Lung (tissue), 12 donors: ENCODE results near the gene KANSL3. TPM values are rescaled to one million over a fixed set of nuclear protein-coding genes. Genes with fewer than 3 reads are reported as not detected.
A peak's percentile ranks its signal among the peaks of the same experiment; 100 is the strongest.

Source experiments
- ATAC-seq: fragments of 200-7000 bp; cut with Tn5 transposase; one replicate; pipeline ENCODE4 v1.9.1; 2020; ENCODE audit warnings: moderate number of reproducible peaks; ENCODE audit not compliant: insufficient read depth, low FRiP score
- DNase-seq, 3 donors: peaks; one replicate each; pipeline ENCODE4 v3.0.0-alpha.2; 2013 to 2017
- H3K27ac ChIP-seq, 2 donors: one replicate each; pipeline ENCODE4 v1.5.1; 2013; ENCODE audit warnings: mild to moderate bottlenecking in 2 of 2, moderate library complexity in 2 of 2, control low read depth in 1 of 2, inconsistent platforms in 1 of 2, low read depth in 1 of 2, low read length in 1 of 2
- H3K27me3 ChIP-seq, 3 donors: one replicate each; pipeline ENCODE4 v1.5.1; 2013; ENCODE audit warnings: low read length in 2 of 3; ENCODE audit not compliant: control insufficient read depth in 3 of 3, insufficient read depth in 3 of 3
- H3K36me3 ChIP-seq, 4 donors: one replicate each; pipeline ENCODE4 v1.5.1; 2013; ENCODE audit warnings: low read length in 4 of 4, mild to moderate bottlenecking in 1 of 4, moderate library complexity in 1 of 4; ENCODE audit not compliant: control insufficient read depth in 4 of 4, insufficient read depth in 4 of 4
- H3K4me1 ChIP-seq, 5 donors: one replicate each; pipeline ENCODE4 v1.5.1; 2013; ENCODE audit warnings: low read length in 5 of 5, mild to moderate bottlenecking in 2 of 5, moderate library complexity in 1 of 5; ENCODE audit not compliant: control insufficient read depth in 5 of 5, insufficient read depth in 5 of 5
- H3K4me3 ChIP-seq: one replicate; pipeline ENCODE4 v1.5.1; 2013; ENCODE audit warnings: mild to moderate bottlenecking, control low read depth, moderate library complexity
- H3K9ac ChIP-seq, 2 donors: one replicate each; pipeline ENCODE4 v1.5.1; 2013; ENCODE audit warnings: low read length in 2 of 2, control low read depth in 1 of 2; ENCODE audit not compliant: insufficient read depth in 1 of 2
- H3K9me3 ChIP-seq, 4 donors: one replicate each; pipeline ENCODE4 v1.5.1; 2013; ENCODE audit warnings: low read length in 3 of 4, mild to moderate bottlenecking in 1 of 4, moderate library complexity in 1 of 4; ENCODE audit not compliant: control insufficient read depth in 4 of 4, insufficient read depth in 3 of 4
- CTCF ChIP-seq: IDR thresholded peaks from 2 replicates; pipeline ENCODE4 v1.5.1; 2012; ENCODE audit warnings: mild to moderate bottlenecking; ENCODE audit errors: control extremely low read depth, extremely low read depth
- WGBS, 2 donors: extraction: QIAGEN DNeasy Blood & Tissue Kit; methylation state at CpG; one replicate each; pipeline ENCODE4 v1.1.7; 2013; 5-methylcytosine and 5-hydroxymethylcytosine counted together
- polyA plus RNA-seq, 2 donors: library from polyadenylated mRNA; stranded (reverse); fragments of 200-250 nt; gene quantifications; one replicate each; pipeline ENCODE4 v1.2.1, GENCODE V29; 2013
- total RNA-seq, 2 donors: library from RNA; depleted of rRNA in 1 of 2; stranded (reverse); fragments of >200 nt in 1 of 2; gene quantifications; one replicate each; pipeline ENCODE4 v1.2.1, GENCODE V29; 2014 to 2021
- donor health status: control.
- donor health status: control.
- donor health status: Bipolar disorder and iron deficiency.
- donor health status: healthy.
- donor health status: DM: yes; HTN: yes; CAD: no.

The KANSL3 gene
- total and polyA plus RNA-seq, 4 donors = 16.7 to 91.4 (median 33.6) TPM

DNA sequence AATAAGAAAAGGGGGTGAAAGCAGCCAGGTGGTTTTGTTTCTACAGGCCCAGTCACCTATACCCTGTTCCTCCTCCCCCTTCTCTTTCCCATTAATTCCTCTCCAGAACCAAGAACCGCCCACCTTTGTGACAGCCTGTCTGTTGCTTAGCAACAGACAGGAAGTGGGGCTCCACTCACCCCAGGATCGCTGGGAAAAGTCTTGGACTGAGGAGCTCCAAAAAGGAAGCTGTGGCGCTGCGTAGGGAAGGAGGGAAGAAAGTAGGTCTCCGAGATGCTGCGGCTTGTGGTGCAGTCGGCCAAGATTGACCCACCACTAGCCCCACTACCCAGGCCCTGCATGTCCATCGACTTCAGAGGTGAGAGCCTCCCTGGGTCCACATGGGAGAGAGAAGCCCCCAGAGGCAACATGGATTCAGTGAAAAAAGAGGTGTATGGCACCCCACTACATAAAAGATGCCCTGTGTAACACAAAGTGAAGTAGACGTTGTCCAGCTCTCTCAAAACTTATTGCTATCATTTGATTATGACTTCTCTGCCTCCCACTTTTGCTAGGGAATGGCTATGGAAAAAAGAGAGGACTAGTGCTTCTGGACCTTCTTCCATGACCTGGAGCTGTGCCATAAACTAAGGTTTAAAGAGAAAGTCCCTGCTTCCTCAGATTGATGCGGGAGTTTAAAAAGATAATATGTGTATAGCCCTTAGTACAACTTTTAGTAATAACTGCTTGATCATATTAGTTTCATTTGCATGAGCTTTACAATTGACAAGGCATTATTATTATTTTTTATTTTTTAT is 4.7 kb upstream of the KANSL3 start, which contains the start of gene FER1L5:
Gene FER1L5, plus strand, starts transcription at position 201 of the 797 bp plus-strand sequence. Its CDS starts 73 bp downstream, at position 274.
- 49 to 65% methylated on average over 10 of the region's 10 CpGs for WGBS, 2 donors
- Histone ChIP-seq H3K4me3 (no peak within 1 kb of the TSS), H3K9me3 (no peaks in the 10 kb centered on the region), H3K27ac (no peak within 1 kb of the TSS), H3K36me3 (no peaks in the 10 kb centered on the region), H3K27me3 (no peaks in the 10 kb centered on the region), H3K4me1 (peaks cover 0 to 7% (median 0%) of the 10 kb centered on the region in 5 donors), H3K9ac (peak within 1 kb of the TSS in 1 of 2 donors; percentile 63)
- no peak for TF ChIP-seq CTCF
- ATAC-seq (no peak), DNase-seq (peak; percentile 73 to 85 (median 80))

GRCh38 chr2:96637385-96638143 is 548 bp downstream of the KANSL3 start:
- TF ChIP-seq CTCF = no peak
- H3K9me3 ChIP-seq = no peaks in the 10 kb centered on the region
- WGBS, 2 donors = 0 to 1% methylated on average over 40 to 50 of the region's 50 CpGs
- peak overlapping the region; percentile 58 for H3K4me3 ChIP-seq
- H3K4me1 ChIP-seq = peaks cover 0 to 18% (median 6%) of the 10 kb centered on the region in 5 donors
- H3K9ac ChIP-seq = peak overlapping the region in 1 of 2 donors; percentile 82
- peaks cover 0 to 8% (median 5%) of the 10 kb centered on the region in 4 donors for H3K36me3 ChIP-seq
- no peaks in the 10 kb centered on the region for H3K27me3 ChIP-seq
- peak overlapping the region; percentile 96 to 98 for H3K27ac ChIP-seq
- DNase-seq (peak; percentile 85 to 86 (median 85)), ATAC-seq (peak; percentile 92)

GRCh38 chr2:96636551-96637171 is 1.5 kb downstream of the KANSL3 start:
- 33 to 58% methylated on average over 14 of the region's 14 CpGs for WGBS, 2 donors
- Histone ChIP-seq H3K9ac (peak overlapping the region in 1 of 2 donors; percentile 82), H3K27ac (peak overlapping the region; percentile 79 to 98), H3K4me3 (peak overlapping the region; percentile 48), H3K4me1 (peaks cover 0 to 16% (median 6%) of the 10 kb centered on the region in 5 donors), H3K9me3 (no peaks in the 10 kb centered on the region), H3K27me3 (no peaks in the 10 kb centered on the region), H3K36me3 (peaks cover 0 to 8% (median 6%) of the 10 kb centered on the region in 4 donors)
- no peak for ATAC-seq
- DNase-seq = no peak
- TF ChIP-seq CTCF = no peak
